GM21360 (cell line): ENCODE data around the gene C14orf132.

Experiments
- ATAC-seq: cut with Tn5 transposase; IDR thresholded peaks from one replicate; pipeline ENCODE4 v1.9.1; 2021; ENCODE audit warnings: mild to moderate bottlenecking, moderate library complexity; ENCODE audit not compliant: unreplicated experiment

C14orf132 gene

GRCh38 chr14:96081767-96082400 is 42.7 kb downstream of the C14orf132 start:
- no peak for ATAC-seq

GRCh38 chr14:96082420-96083300 is 43.5 kb downstream of the C14orf132 start:
- no peak for ATAC-seq

- no peak for ATAC-seq
Measured at GRCh38 chr14:96083667-96084320, 44.6 kb downstream of the C14orf132 start.

GRCh38 chr14:96084796-96085195 is 45.6 kb downstream of the C14orf132 start:
- no peak for ATAC-seq

GRCh38 chr14:96085369-96085768 is 46.2 kb downstream of the C14orf132 start:
- ATAC-seq, result no peak

GRCh38 chr14:96086032-96086431 is 46.9 kb downstream of the C14orf132 start:
- no peak for ATAC-seq

- no peak for ATAC-seq
Measured at GRCh38 chr14:96086574-96087077, 47.5 kb downstream of the C14orf132 start.

- ATAC-seq, result no peak
Measured at GRCh38 chr14:96088074-96088473, 48.9 kb downstream of the C14orf132 start.

- ATAC-seq, result no peak
Measured at GRCh38 chr14:96088481-96088880, 49.3 kb downstream of the C14orf132 start.

- no peak for ATAC-seq
Measured at GRCh38 chr14:96088911-96089310, 49.7 kb downstream of the C14orf132 start.

- ATAC-seq, result no peak
Measured at GRCh38 chr14:96089401-96089800, 50.2 kb downstream of the C14orf132 start.

- ATAC-seq, result no peak
Measured at GRCh38 chr14:96090441-96091148, 51.4 kb downstream of the C14orf132 start.

GRCh38 chr14:96091149-96091693 is 52.1 kb downstream of the C14orf132 start:
- ATAC-seq, result no peak

- no peak for ATAC-seq
Measured at GRCh38 chr14:96091941-96092411, 52.8 kb downstream of the C14orf132 start.

- no peak for ATAC-seq
Measured at GRCh38 chr14:96092936-96093335, 53.8 kb downstream of the C14orf132 start.

- no peak for ATAC-seq
Measured at GRCh38 chr14:96094211-96094610, 55.0 kb downstream of the C14orf132 start.

- no peak for ATAC-seq
Measured at GRCh38 chr14:96094656-96095055, 55.5 kb downstream of the C14orf132 start.

- no peak for ATAC-seq
Measured at GRCh38 chr14:96095058-96095457, 55.9 kb downstream of the C14orf132 start.

- ATAC-seq, result no peak
Measured at GRCh38 chr14:96095581-96096476, 56.7 kb downstream of the C14orf132 start.
